Heart left ventricle (tissue), 16 donors: ENCODE data around the gene LRP2. TPM values are rescaled to one million over a fixed set of nuclear protein-coding genes. Genes with fewer than 3 reads are reported as not detected.
A peak's percentile ranks its signal among the peaks of the same experiment; 100 is the strongest.

Experiments used
- ATAC-seq, 4 donors: fragments of 200-7000 bp; cut with Tn5 transposase; one replicate each; pipeline ENCODE4 v1.9.1; 2020 to 2022; ENCODE audit warnings: moderate library complexity in 4 of 4, mild to moderate bottlenecking in 3 of 4, moderate number of reproducible peaks in 1 of 4
- DNase-seq, 5 donors: peaks; one replicate each; pipeline ENCODE4 v3.0.0-alpha.2; 2020
- H3K27ac ChIP-seq, 12 donors: fragments of 200-600 bp; sonication (generic) in 4 of 12; one replicate each; pipeline versions ENCODE4 v1.5.0 to v1.8.0; 2016 to 2022; ENCODE audit warnings: mild to moderate bottlenecking in 2 of 12
- H3K27me3 ChIP-seq, 9 donors: fragments of 200-600 bp; sonication (generic) in 2 of 9; one replicate each; pipeline versions ENCODE4 v1.5.1 to v1.8.0; 2016 to 2022; ENCODE audit warnings: mild to moderate bottlenecking in 3 of 9
- H3K36me3 ChIP-seq, 9 donors: fragments of 200-600 bp; sonication (generic) in 2 of 9; one replicate each; pipeline versions ENCODE4 v1.5.0 to v1.8.0; 2018 to 2022; ENCODE audit warnings: mild to moderate bottlenecking in 2 of 9
- H3K4me1 ChIP-seq, 12 donors: fragments of 200-600 bp; sonication (generic) in 4 of 12; one replicate each; pipeline versions ENCODE4 v1.5.0 to v1.8.0; 2016 to 2022; ENCODE audit warnings: mild to moderate bottlenecking in 3 of 12
- H3K4me3 ChIP-seq, 12 donors: fragments of 200-600 bp; sonication (generic) in 4 of 12; one replicate each; pipeline versions ENCODE4 v1.5.0 to v1.8.0; 2017 to 2022; ENCODE audit warnings: mild to moderate bottlenecking in 9 of 12, moderate library complexity in 4 of 12
- H3K9me3 ChIP-seq, 12 donors: fragments of 200-600 bp; sonication (generic) in 4 of 12; one replicate each; pipeline versions ENCODE4 v1.5.0 to v1.8.0; 2016 to 2022; ENCODE audit warnings: mild to moderate bottlenecking in 1 of 12
- CTCF ChIP-seq, 12 donors: fragments of 200-600 bp; sonication (generic) in 4 of 12; IDR thresholded peaks; one replicate each; pipeline versions ENCODE4 v1.5.0 to v1.8.0; 2018 to 2022; ENCODE audit warnings: antibody characterized with exemption in 12 of 12, mild to moderate bottlenecking in 5 of 12
- POLR2A ChIP-seq, 2 donors: fragments of 450-650 bp; IDR thresholded peaks; one replicate each; pipeline ENCODE4 v1.6.1; 2017; ENCODE audit warnings: antibody characterized with exemption in 2 of 2, mild to moderate bottlenecking in 2 of 2, moderate library complexity in 2 of 2
- WGBS, 4 donors: extraction: QIAGEN DNeasy Blood & Tissue Kit in 2 of 4; methylation state at CpG; one replicate each; pipeline versions ENCODE4 v1.1.5 to v1.1.7; 2013 to 2018; 5-methylcytosine and 5-hydroxymethylcytosine counted together
- intact Hi-C, 10 donors: fragments of 100-400 bp; cut with DNase I; formaldehyde crosslinking; loops; one replicate each; pipeline versions ENCODE4 v1.11.1 to v1.14.2; 2022
- polyA plus RNA-seq, 2 donors: library from polyadenylated mRNA; stranded (reverse); fragments of 200-250 nt; gene quantifications; one replicate each; pipeline ENCODE4 v1.2.3, GENCODE V29; 2013
- total RNA-seq, 9 donors: library from RNA; depleted of rRNA in 2 of 9; stranded (reverse); fragments of >200 nt in 2 of 9; fragmentation: NEBNext Ultra II Directional in 3 of 9; extraction: Animal tissue kit (Norgen Biotek cat#: 25700) in 3 of 9; gene quantifications; one replicate each; pipeline versions ENCODE4 v1.1.0 to v1.2.4, GENCODE V29; 2016 to 2023
- donor health status: ischemic (EF 13 %, LVEDD 7.1; RV severe dilation, severe dysfunction).
- donor health status: healthy with polysubstance abuse.
- donor health status: DM: no; HTN: yes; CAD: no.
- donor health status: DM: no; HTN: no; CAD: no.
- donor health status: ischemic (EF 25% LVEDD 6.9; RV normal size, moderate dysfunction).
- donor health status: ischemic (EF 25% LVEDD 5.7; RV mildly dilated, moderate dysfunction).
- donor health status: healthy.
- donor health status: DM: yes; HTN: yes; CAD: no.
- donor health status: ischemic (EF 35%, LVEDD 5.7; RV mildly dilated, moderate dysfunction).
- donor health status: nonischemic (EF 11% LVEDD 7.7; RV severe dilation, severe dysfunction).
- donor health status: DM: yes; HTN: yes; CAD: no.
- donor health status: PGD.
- donor health status: ischemic (EF 29% LVEDD 5.4; RV normal size, mild dysfunction).
- donor health status: nonischemic (EF 23%, LVEDD 6.1; RV moderate dilation, normal function).

Gene LRP2
- total and polyA plus RNA-seq, 11 donors, result 0.01 to 13.6 (median 0.09) TPM; not detected in 5

- no peak for ATAC-seq
- 33 to 42% (median 38%) methylated on average over 3 of the region's 3 CpGs for WGBS, 4 donors
- DNase-seq, result no peak
- Histone ChIP-seq H3K27me3 (no peaks in the 10 kb centered on the region), H3K4me1 (no peaks in the 10 kb centered on the region), H3K9me3 (no peaks in the 10 kb centered on the region), H3K27ac (no peak overlapping the region), H3K36me3 (no peaks in the 10 kb centered on the region), H3K4me3 (no peak overlapping the region)
- intact Hi-C loops, result loop anchor here in 8 of 10 donors (2.0 to 10.0 kb wide), 4 partner anchors 114 to 260 kb away; no protein-coding TSS in a partner anchor
- TF ChIP-seq POLR2A (IDR thresholded peaks at IDR 0.05), result no peak
- no peak for TF ChIP-seq CTCF (IDR thresholded peaks at IDR 0.05)
These were observed 139.7 kb downstream of the LRP2 start for GRCh38 chr2:169222665-169223064.

- Histone ChIP-seq H3K27me3 (no peaks in the 10 kb centered on the region), H3K9me3 (no peaks in the 10 kb centered on the region), H3K4me1 (no peaks in the 10 kb centered on the region), H3K4me3 (no peak overlapping the region), H3K36me3 (no peaks in the 10 kb centered on the region), H3K27ac (no peak overlapping the region)
- no peak for TF ChIP-seq POLR2A (IDR thresholded peaks at IDR 0.05)
- TF ChIP-seq CTCF (IDR thresholded peaks at IDR 0.05), result peak in 8 of 12 donors; percentile 20 to 50 (median 34)
- WGBS, 4 donors, result 22 to 44% (median 34%) methylated on average over 5 of the region's 5 CpGs
- intact Hi-C loops, result loop anchor here in 8 of 10 donors (2.0 to 10.0 kb wide), 4 partner anchors 113 to 260 kb away; no protein-coding TSS in a partner anchor
- DNase-seq, result no peak
- no peak for ATAC-seq
These were observed 140.5 kb downstream of the LRP2 start for GRCh38 chr2:169221745-169222369.

GRCh38 chr2:169210917-169211316 is 151.4 kb downstream of the LRP2 start:
- Histone ChIP-seq H3K9me3 (no peaks in the 10 kb centered on the region), H3K27me3 (peaks cover 0 to 3% (median 0%) of the 10 kb centered on the region in 9 donors), H3K36me3 (no peaks in the 10 kb centered on the region), H3K4me3 (no peak overlapping the region), H3K27ac (no peak overlapping the region), H3K4me1 (no peaks in the 10 kb centered on the region)
- DNase-seq, result no peak
- WGBS, 4 donors, result 76 to 81% (median 80%) methylated on average over 4 of the region's 4 CpGs
- TF ChIP-seq CTCF (IDR thresholded peaks at IDR 0.05), result no peak
- TF ChIP-seq POLR2A (IDR thresholded peaks at IDR 0.05), result no peak
- no peak for ATAC-seq
- intact Hi-C loops, result no loop called here

GRCh38 chr2:169208026-169208425 is 154.3 kb downstream of the LRP2 start:
- Histone ChIP-seq H3K4me3 (no peak overlapping the region), H3K4me1 (no peaks in the 10 kb centered on the region), H3K36me3 (no peaks in the 10 kb centered on the region), H3K27me3 (peaks cover 0 to 3% (median 0%) of the 10 kb centered on the region in 9 donors), H3K27ac (no peak overlapping the region), H3K9me3 (no peaks in the 10 kb centered on the region)
- ATAC-seq, result no peak
- DNase-seq, result no peak
- intact Hi-C loops, result no loop called here
- TF ChIP-seq POLR2A (IDR thresholded peaks at IDR 0.05) (no peak), CTCF (IDR thresholded peaks at IDR 0.05) (no peak)
- WGBS, 4 donors, result 89 to 95% (median 94%) methylated on average over 3 of the region's 3 CpGs
